ENCODE data around the gene OR51B2.

The OR51B2 gene

DNA sequence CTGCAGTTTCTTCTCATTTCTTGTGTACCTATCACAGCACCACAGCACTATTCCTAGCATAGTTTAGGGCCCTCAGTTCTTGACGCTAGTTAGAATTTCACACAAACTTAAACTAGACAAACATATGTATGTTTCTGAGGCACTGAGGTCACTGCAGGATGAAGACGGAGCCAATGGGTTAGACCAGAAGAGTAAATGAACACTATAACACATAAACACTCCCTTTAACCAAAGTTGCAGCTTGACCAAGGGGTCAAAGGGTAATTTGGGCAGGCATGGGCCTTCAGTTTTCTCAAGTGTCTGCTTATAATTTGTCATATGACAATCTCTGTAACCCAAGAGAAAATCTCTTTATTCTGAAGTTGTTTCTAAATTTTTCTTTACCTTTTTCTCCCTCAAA is 41.5 kb downstream of the OR51B2 start:
- no peak for DNase-seq (ENCODE audit: low spot score)

DNA sequence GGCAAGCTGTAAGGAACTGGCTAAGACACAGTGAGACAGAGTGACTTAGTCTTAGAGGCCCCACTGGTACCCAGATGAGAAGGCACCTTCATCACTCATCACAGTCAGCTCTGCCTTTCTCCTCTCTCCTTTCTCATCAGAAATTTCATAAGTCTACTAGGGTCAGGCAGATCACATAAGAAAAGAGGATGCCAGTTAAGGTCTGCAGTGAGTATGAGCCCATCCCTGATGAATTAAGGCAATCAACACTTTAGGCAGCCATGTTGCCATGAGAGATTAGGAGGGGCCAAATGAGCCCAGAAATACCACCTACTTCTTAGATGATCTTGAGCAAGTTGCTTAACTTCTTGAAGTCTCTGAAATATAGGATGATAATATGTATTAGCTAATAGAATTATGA is 42.5 kb downstream of the OR51B2 start:
- no peak for DNase-seq (ENCODE audit: low spot score)

DNA sequence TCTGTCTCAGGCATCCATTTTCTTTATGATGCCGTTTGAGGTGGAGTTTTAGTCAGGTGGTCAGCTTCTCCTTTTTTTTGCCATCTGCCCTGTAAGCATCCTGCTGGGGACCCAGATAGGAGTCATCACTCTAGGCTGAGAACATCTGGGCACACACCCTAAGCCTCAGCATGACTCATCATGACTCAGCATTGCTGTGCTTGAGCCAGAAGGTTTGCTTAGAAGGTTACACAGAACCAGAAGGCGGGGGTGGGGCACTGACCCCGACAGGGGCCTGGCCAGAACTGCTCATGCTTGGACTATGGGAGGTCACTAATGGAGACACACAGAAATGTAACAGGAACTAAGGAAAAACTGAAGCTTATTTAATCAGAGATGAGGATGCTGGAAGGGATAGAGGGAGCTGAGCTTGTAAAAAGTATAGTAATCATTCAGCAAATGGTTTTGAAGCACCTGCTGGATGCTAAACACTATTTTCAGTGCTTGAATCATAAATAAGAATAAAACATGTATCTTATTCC is 43.5 kb downstream of the OR51B2 start:
- DNase-seq (ENCODE audit: low spot score): peak; percentile 92

DNA sequence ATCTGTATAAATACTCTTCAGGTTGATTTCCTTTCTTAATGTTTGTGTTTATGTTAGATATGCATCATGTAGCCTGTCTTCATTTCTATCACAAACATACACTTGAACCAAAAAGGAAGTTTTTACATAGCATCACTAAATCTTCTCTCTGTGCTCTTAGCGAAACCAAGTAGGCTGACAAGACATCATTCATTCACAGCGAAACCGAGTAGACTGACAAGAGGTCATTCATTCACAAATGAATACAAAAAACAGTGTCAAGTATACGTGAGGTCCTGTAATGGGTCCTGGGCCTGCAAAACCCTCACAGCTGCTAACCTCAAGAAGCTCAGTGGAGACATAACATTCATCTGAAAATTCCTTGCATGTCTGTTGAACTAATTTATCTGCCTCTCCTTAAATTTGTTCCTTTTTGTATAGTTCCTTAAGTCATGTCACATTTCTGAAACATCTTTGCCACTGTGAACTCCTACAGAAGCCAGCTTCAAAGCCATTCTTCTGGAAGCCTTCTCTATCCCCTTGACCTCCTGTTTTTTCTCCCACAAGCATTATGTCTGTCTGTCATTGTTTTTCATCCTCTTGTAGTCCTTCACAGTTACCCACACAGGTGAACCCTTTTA is 44.5 kb downstream of the OR51B2 start:
- no peak for DNase-seq (ENCODE audit: low spot score)

DNA sequence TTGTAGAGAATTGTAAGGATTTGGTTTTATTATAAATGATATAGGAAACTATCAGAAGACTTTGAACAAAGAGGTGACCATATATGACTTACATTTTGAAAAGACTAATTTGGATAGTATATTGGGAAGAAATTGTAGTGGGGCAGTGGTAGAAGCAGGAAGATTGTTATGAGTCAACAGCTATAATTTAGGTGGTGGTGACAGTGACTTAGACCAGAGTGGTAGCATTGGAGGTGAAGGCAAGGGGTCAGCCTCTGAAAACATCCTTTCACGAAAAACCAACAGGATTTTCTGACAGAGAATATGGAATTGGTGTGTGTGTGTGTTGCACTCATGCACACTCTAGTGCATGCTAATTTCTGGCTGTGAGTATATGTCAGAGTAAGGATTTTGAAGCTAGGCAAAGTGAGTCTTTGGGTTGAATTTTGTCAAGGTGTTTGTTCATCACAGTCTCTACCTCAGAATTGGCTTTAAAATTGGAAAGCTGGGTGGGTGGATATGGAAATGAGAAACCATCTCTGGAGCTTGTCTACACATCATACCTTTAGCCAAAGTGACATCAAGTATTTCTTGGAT is 46.2 kb downstream of the OR51B2 start:
- no peak for DNase-seq (ENCODE audit: low spot score)

DNA sequence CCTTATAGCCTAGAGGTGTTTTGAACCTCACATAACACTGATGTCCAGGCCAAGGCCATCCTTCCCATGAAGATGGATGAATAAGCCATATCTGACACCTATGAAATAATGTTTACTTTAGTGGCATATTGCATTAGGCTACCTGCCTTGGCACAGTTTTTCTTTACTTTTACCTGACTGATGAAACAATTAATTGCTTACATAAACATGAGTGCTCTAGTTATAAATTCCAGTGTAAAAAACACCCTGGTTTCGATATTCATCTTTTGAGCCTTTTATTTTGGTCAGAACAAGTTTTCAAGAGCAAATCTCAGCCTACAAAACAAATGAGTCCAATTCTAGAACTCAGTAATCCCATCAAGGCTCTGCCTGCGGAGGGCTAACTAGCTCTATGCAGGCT is 47.4 kb downstream of the OR51B2 start:
- DNase-seq (ENCODE audit: low spot score): no peak

DNA sequence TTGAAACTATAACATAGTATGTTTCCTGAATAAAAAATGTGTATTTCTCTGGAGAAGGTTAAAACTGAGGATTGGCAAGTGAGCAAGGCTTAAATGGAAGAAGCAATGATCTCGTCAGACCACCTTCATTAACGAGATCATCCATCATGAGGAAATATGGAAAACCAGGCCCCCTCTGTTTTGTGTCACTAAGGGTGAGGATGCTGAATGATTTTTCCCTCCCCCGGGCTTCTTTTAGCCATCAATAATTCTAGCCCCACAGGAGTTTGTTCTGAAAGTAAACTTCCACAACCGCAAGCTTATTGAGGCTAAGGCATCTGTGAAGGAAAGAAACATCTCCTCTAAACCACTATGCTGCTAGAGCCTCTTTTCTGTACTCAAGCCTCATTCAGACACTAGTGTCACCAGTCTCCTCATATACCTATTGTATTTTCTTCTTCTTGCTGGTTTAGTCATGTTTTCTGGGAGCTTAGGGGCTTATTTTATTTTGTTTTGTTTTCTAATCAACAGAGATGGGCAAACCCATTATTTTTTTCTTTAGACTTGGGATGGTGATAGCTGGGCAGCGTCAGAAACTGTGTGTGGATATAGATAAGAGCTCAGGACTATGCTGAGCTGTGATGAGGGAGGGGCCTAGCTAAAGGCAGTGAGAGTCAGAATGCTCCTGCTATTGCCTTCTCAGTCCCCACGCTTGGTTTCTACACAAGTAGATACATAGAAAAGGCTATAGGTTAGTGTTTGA is 48.6 kb downstream of the OR51B2 start:
- no peak for DNase-seq (ENCODE audit: low spot score)

DNA sequence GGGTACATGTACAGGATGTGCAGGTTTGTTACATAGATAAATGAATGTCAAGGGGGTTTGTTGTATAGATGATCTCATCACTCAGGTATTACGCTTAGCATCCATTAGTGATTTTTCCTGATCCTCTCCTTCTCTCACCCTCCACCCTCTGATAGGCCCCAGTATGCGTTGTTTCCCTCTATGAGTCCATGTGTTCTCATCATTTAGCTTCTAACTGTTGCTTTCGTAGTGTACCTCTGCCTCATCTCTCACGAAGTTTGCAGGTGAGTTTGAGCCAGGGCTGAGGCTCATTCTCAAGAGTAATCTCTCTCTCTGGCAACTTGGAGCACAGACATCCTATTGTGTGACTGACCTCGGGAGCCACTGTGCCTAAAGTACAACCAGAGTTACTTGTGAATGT is 49.7 kb downstream of the OR51B2 start:
- DNase-seq (ENCODE audit: low spot score): no peak

All from SW480 (cell line).